ENCODE measurements around the gene PLEK. TPM values are rescaled to one million over a fixed set of nuclear protein-coding genes. Genes with fewer than 3 reads are reported as not detected.

PLEK gene
- total and polyA plus RNA-seq, 7 donors, result 5.8 to 16.8 (median 12.6) TPM

GRCh38 chr2:68434981-68435380 lies 69.9 kb downstream of the PLEK start:
- Histone ChIP-seq H3K9me3 (no peaks in the 10 kb centered on the region), H3K36me3 (no peaks in the 10 kb centered on the region), H3K4me1 (peaks cover 0 to 24% (median 12%) of the 10 kb centered on the region in 4 donors), H3K27ac (peak overlapping the region in 2 of 4 donors; percentile 43 to 49), H3K4me3 (no peak overlapping the region), H3K27me3 (no peaks in the 10 kb centered on the region)
- intact Hi-C loops (cut with DNase I), result no loop called here
- no peak for TF ChIP-seq CTCF (IDR thresholded peaks at IDR 0.05)
- TF ChIP-seq POLR2AphosphoS5 (IDR thresholded peaks at IDR 0.05), result no peak
- TF ChIP-seq POLR2A (IDR thresholded peaks at IDR 0.05), result no peak
- TF ChIP-seq EP300 (IDR thresholded peaks at IDR 0.05), result no peak
- DNase-seq, result no peak

- no peak for DNase-seq
- intact Hi-C loops (cut with DNase I), result no loop called here
- no peak for TF ChIP-seq POLR2A (IDR thresholded peaks at IDR 0.05)
- TF ChIP-seq CTCF (IDR thresholded peaks at IDR 0.05), result no peak
- no peak for TF ChIP-seq EP300 (IDR thresholded peaks at IDR 0.05)
- TF ChIP-seq POLR2AphosphoS5 (IDR thresholded peaks at IDR 0.05), result no peak
- Histone ChIP-seq H3K36me3 (no peaks in the 10 kb centered on the region), H3K9me3 (no peaks in the 10 kb centered on the region), H3K27me3 (no peaks in the 10 kb centered on the region), H3K4me1 (peaks cover 0 to 31% (median 18%) of the 10 kb centered on the region in 4 donors), H3K27ac (peak overlapping the region; percentile 31 to 65 (median 46)), H3K4me3 (no peak overlapping the region)
Measured at GRCh38 chr2:68435615-68436014, 70.5 kb downstream of the PLEK start.

- H3K9me3 ChIP-seq, result no peaks in the 10 kb centered on the region
- no peak for DNase-seq
- H3K4me3 ChIP-seq, result no peak overlapping the region
- peaks cover 0 to 32% (median 22%) of the 10 kb centered on the region in 4 donors for H3K4me1 ChIP-seq
- 72 to 83% methylated on average over 4 of the region's 4 CpGs for WGBS, 2 donors
- peak overlapping the region; percentile 31 to 65 (median 46) for H3K27ac ChIP-seq
- TF ChIP-seq POLR2A (IDR thresholded peaks at IDR 0.05), result no peak
- no peak for TF ChIP-seq CTCF (IDR thresholded peaks at IDR 0.05)
- no peak for TF ChIP-seq EP300 (IDR thresholded peaks at IDR 0.05)
- no peak for TF ChIP-seq POLR2AphosphoS5 (IDR thresholded peaks at IDR 0.05)
- H3K36me3 ChIP-seq, result no peaks in the 10 kb centered on the region
- no peaks in the 10 kb centered on the region for H3K27me3 ChIP-seq
- intact Hi-C loops (cut with DNase I), result no loop called here
Measured at GRCh38 chr2:68436270-68436669, 71.2 kb downstream of the PLEK start.

GRCh38 chr2:68438455-68439303 lies 73.6 kb downstream of the PLEK start:
- peaks cover 0 to 33% (median 25%) of the 10 kb centered on the region in 4 donors for H3K4me1 ChIP-seq
- no peaks in the 10 kb centered on the region for H3K9me3 ChIP-seq
- H3K27me3 ChIP-seq, result no peaks in the 10 kb centered on the region
- no peak overlapping the region for H3K4me3 ChIP-seq
- DNase-seq, result no peak
- TF ChIP-seq EP300 (IDR thresholded peaks at IDR 0.05) (no peak), POLR2A (IDR thresholded peaks at IDR 0.05) (no peak), CTCF (IDR thresholded peaks at IDR 0.05) (no peak), POLR2AphosphoS5 (IDR thresholded peaks at IDR 0.05) (peak in 1 of 4 donors; percentile 22)
- WGBS, 2 donors, result 67 to 85% methylated on average over 7 of the region's 7 CpGs
- peak overlapping the region in 1 of 4 donors; percentile 8 for H3K27ac ChIP-seq
- H3K36me3 ChIP-seq, result no peaks in the 10 kb centered on the region
- intact Hi-C loops (cut with DNase I), result no loop called here

Measured in sigmoid colon (tissue), 7 donors.